Ishikawa (cell line): Measurements from ENCODE around the gene CTTNBP2NL.

Source experiments
- CEBPB ChIP-seq: IDR thresholded peaks from 2 replicates; pipeline ENCODE4 v1.6.1; 2012
- CREB1 ChIP-seq: IDR thresholded peaks from 2 replicates; pipeline ENCODE4 v1.6.1; 2012; ENCODE audit warnings: low read depth
- EGR1 ChIP-seq: IDR thresholded peaks from 2 replicates; pipeline ENCODE4 v1.6.1; 2012
- EP300 ChIP-seq: IDR thresholded peaks from 2 replicates; pipeline ENCODE4 v1.6.1; 2012; ENCODE audit warnings: borderline replicate concordance
- FOXM1 ChIP-seq: IDR thresholded peaks from 2 replicates; pipeline ENCODE4 v1.6.1; 2012; ENCODE audit warnings: low read depth, borderline replicate concordance
- MAX ChIP-seq: IDR thresholded peaks from 2 replicates; pipeline ENCODE4 v1.6.1; 2012
- NFIC ChIP-seq: IDR thresholded peaks from 2 replicates; pipeline ENCODE4 v1.6.1; 2012
- RAD21 ChIP-seq: IDR thresholded peaks from 2 replicates; pipeline ENCODE4 v1.6.1; 2012; ENCODE audit warnings: low read depth
- REST ChIP-seq: IDR thresholded peaks from 2 replicates; pipeline ENCODE4 v1.6.1; 2012; ENCODE audit warnings: low read depth, mild to moderate bottlenecking
- TAF1 ChIP-seq: IDR thresholded peaks from 2 replicates; pipeline ENCODE4 v1.6.1; 2012; ENCODE audit warnings: low read depth, mild to moderate bottlenecking
- TCF12 ChIP-seq: IDR thresholded peaks from 2 replicates; pipeline ENCODE4 v1.6.1; 2012; ENCODE audit warnings: low read depth
- TEAD4 ChIP-seq: IDR thresholded peaks from 2 replicates; pipeline ENCODE4 v1.6.1; 2012
- YY1 ChIP-seq: IDR thresholded peaks from 2 replicates; pipeline ENCODE4 v1.6.1; 2012; ENCODE audit warnings: low read depth
- ZBTB7A ChIP-seq: IDR thresholded peaks from 2 replicates; pipeline ENCODE4 v1.6.1; 2012; ENCODE audit warnings: low read depth
- TF ChIP-seq, protein P1 (sequence below): IDR thresholded peaks from 2 replicates; pipeline ENCODE4 v1.6.1; 2012

Gene CTTNBP2NL

DNA sequence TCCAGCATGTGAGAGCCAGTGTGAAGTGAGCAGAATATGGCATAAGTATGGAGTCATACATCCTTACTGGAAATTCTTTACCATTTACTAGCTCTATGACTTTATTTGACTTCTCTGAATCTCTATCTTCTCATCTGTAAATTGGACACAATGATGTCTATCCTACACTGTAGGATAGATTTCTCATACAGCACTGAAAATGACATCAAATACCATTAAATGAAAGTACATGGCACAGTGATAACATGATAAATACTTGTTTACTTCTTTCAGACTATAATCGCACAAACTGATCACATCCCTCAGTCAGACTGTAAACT lies 1.3 kb upstream of the CTTNBP2NL start:
- TF ChIP-seq TEAD4 (no peak), TAF1 (no peak), FOXM1 (no peak), MAX (no peak), EP300 (no peak), EGR1 (no peak), ZBTB7A (no peak)

DNA sequence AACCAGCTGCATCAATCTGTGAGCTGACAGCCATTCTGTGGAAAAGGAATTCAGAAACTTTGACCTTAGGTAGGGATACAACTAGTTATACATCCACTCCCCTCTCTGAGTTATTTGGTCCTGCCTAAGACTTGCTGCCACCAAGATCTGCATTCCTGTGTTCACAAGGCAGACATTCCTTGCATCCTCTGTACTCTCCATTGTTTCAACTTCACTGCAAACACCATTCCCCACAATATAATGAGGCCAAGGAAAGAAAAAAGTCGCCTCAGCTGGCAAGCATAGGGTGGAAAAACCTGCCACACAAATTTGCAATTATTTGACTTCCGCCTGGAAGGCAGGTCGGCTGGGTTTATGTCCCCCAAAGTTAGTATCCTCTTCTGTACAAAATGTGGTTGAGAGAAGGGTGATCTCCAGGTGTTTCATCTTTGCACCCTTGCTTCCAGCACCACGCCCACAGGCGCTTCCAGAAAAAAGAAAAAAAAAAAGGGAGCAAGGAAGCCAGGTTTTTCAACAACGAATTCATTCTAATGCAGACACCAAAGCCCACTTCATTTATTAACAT lies 676 bp upstream of the CTTNBP2NL start:
- TF ChIP-seq CEBPB, result no peak
- TF ChIP-seq TEAD4, result peak; percentile 59; the same call in 1 of the 2 replicates

GRCh38 chr1:112396653-112397471 lies 848 bp downstream of the CTTNBP2NL start:
- TF ChIP-seq YY1, result no peak
- TF ChIP-seq TEAD4, result no peak
- no peak for TF ChIP-seq NFIC
- TF ChIP-seq REST, result no peak
- no peak for TF ChIP-seq TAF1
- TF ChIP-seq, protein P1, sequence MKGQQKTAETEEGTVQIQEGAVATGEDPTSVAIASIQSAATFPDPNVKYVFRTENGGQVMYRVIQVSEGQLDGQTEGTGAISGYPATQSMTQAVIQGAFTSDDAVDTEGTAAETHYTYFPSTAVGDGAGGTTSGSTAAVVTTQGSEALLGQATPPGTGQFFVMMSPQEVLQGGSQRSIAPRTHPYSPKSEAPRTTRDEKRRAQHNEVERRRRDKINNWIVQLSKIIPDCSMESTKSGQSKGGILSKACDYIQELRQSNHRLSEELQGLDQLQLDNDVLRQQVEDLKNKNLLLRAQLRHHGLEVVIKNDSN, result no peak
- TF ChIP-seq EGR1, result no peak
- TF ChIP-seq ZBTB7A, result no peak
- TF ChIP-seq FOXM1, result no peak
- TF ChIP-seq EP300, result no peak
- TF ChIP-seq RAD21, result no peak
- no peak for TF ChIP-seq CEBPB
- no peak for TF ChIP-seq MAX
- TF ChIP-seq CREB1, result no peak

- TF ChIP-seq EP300, result no peak
- TF ChIP-seq REST, result no peak
- no peak for TF ChIP-seq EGR1
- TF ChIP-seq TCF12, result no peak
- no peak for TF ChIP-seq CREB1
- TF ChIP-seq TEAD4, result no peak
- no peak for TF ChIP-seq FOXM1
- TF ChIP-seq CEBPB, result no peak
- TF ChIP-seq NFIC, result no peak
- TF ChIP-seq RAD21, result no peak
Observed at GRCh38 chr1:112397841-112398240, 1.8 kb downstream of the CTTNBP2NL start.

DNA sequence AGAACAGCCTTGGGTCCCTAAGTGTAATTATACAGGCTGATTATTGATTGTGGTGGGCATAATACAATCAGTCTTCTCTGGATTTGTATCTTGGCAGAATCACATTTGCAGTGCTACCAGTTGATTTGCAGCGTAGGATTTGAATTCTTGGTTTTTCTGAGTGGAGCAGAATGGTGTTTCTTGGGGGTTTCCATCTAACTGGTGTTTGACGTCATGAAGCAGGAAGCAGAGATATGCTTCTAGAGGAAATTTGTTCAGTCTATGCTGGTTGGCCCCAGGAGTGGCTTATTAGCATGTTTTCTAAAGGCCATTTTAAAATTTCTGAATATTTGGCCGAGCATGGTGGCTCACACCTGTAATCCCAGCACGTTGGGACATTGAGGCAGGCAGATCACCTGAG lies 3.4 kb downstream of the CTTNBP2NL start:
- TF ChIP-seq CREB1 (no peak), EP300 (no peak), TAF1 (no peak), TEAD4 (no peak), ZBTB7A (no peak), YY1 (no peak), TCF12 (no peak), REST (no peak), EGR1 (no peak), MAX (no peak), RAD21 (no peak)
- TF ChIP-seq, protein P1, result no peak
